Measurements from ENCODE around the gene MTFR1L.
A peak's percentile ranks its signal among the peaks of the same experiment; 100 is the strongest.

The MTFR1L gene

DNA sequence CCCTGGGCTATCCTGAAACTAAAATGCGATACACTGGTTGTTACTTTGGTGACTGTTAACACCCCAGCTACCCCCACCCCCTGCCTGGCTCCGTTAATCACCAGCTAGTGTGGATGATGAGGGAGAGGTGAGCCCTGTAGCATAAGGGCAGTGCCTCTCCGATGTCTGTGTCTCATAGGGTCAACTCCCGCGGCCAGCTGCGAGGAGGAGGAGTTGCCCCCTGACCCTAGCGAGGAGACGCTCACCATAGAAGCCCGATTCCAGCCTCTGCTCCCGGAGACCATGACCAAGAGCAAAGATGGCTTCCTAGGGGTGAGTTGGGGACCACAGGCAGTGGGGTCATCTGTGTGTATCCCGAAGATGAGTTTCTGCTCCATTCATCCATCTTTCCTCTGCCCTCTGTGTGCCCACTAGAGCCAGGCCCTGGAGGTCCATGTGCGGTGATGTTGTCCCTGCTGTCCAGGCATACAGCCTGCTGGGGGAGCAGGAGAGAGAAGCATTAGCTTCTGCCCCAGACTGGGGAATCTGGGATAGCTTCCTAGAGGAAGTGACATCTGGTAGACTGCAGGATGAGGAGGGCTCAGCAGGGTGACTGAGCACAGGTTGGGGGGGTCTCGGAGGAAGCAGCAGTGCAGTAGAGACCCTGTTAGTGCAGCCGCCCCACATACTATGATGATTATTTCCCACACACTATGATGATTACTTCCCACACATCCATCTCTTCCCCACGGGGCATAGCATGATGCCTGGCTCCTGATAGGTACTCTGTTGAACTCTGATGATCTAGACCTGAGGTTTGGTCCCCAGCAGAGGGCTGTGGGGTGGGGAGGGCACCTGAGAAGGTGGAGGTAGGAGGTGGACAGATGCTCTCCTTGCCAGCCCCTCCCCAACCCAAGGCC, 14.5 kb upstream of the MTFR1L start:
- intact Hi-C loops (cut with DNase I), result no loop called here
- peak in 2 of 10 donors; percentile 24 to 29 for DNase-seq

- peak in 9 of 10 donors; percentile 41 to 95 (median 78) for DNase-seq
- intact Hi-C loops (cut with DNase I), result no loop called here
Observed at GRCh38 chr1:25805863-25806225, 13.9 kb upstream of the MTFR1L start.

DNA sequence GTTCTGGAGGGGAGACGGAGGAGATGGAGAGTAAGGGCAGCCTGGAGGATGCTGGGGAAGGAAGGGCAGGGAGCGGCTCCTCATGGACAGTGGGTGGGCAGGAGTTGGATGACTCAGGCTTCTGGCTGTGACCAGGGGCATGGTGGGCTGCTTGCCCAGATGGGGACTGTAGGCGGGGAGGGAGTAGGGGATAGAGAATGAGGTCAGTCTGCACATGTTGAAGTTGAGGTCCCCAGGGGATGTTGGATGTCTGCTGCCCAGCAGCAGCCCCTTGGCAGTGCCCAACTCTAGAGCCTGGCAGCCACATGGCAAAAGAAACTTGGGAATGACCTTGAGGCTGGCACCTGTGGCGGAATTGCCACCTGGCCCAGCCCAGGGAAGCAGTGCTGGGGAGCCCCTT, 13.3 kb upstream of the MTFR1L start:
- DNase-seq, result peak in 4 of 10 donors; percentile 68 to 89 (median 84)
- intact Hi-C loops (cut with DNase I), result no loop called here

DNA sequence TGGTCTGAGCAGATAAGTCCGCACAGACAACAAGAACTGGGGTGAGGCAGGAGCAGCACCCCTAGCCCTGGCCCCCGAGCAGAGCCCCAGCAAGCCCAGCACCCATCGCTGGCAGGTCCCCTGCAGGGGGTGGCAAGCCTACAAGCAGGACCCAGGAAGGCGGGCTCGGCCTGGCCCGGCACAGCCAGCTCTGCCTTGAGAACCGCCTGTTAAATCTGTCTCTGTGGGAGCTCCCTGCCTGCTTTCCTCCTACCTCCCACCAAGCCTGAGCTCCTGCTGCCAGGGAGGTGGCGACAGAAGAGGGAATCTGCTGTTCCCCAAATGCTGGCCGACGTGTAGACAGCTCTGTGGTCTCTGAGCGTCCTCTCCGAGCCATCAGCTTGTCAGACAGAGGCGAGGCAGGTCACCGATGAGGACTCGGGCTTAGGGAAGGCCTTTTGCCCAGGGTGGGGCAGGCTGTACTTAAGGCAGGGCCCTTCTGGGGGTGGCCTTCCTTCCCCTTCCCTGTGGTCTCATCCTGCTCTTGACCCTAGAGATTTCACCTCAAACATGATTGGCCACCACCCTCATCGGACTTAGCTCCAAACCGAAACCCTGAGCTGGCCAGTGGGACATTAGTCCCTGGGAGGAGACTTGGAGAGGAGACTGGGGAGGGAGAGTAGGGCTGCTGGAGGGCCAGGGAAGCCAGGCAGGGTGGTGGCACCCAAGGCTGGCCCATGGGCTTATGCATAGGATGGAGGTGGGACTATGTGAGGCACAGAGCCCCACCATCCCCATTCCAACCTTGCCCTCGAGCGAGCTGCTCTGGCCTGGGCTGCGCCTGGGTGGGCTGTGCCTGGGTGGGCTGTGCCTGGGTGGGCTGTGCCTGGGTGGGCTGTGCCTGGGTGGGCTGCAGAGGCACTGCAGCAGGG, 12.0 kb upstream of the MTFR1L start:
- peak in 5 of 10 donors; percentile 64 to 94 (median 85) for DNase-seq
- intact Hi-C loops (cut with DNase I), result no loop called here

DNA sequence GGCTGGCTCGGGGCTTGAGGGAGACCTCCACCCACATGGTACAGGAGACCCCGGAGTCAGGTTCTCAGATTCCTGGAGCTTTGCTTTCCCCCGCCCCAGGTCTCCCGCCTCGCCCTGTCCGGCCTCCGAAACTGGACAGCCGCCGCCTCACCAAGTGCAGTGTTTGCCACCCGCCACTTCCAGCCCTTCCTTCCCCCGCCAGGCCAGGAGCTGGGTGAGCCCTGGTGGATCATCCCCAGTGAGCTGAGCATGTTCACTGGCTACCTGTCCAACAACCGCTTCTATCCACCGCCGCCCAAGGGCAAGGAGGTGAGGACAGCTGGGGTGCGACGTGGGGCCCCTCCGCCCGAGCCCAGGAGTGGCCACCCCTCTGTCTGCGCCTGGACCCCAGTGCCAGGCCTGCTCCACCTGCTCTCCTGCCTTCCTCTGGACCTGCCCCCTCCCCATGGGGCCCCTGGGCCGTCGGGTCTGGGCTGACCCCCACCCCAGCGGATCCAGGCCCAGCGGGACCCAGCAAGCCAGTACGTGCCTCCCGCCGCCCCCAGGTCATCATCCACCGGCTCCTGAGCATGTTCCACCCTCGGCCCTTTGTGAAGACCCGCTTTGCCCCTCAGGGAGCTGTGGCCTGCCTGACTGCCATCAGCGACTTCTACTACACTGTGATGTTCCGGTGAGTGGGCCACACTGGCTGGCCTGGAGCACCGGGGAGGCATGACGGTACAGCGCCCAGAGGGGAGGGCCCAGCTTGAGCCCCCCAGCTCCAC, 11.1 kb upstream of the MTFR1L start:
- peak in 2 of 10 donors; percentile 69 to 87 for DNase-seq
- intact Hi-C loops (cut with DNase I), result no loop called here

DNA sequence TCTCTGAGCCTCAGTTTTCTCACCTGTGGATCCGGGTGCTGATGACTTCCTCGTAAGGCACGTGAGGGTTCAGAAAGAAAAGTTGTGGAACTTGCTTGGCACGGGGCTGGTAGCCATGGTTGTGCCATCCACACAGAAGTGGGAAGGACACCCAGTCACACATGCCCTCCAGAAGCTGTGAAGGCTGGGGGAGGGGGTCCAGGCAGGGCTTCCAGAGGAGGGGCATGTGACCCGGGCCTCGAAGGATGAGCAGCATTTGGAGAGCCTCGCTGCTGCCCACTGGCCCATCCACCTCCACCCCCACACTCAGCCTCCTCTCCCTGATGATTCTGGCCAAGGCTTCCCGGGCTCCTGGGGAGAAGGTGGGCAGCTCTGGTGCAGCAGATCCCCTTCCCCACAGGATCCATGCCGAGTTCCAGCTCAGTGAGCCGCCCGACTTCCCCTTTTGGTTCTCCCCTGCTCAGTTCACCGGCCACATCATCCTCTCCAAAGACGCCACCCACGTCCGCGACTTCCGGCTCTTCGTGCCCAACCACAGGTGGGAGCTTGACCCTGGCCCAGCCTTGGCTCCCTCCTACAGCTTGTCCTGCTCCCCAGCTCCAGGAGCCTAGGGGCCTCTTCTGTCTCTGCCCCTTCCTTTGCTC, 10.3 kb upstream of the MTFR1L start:
- intact Hi-C loops (cut with DNase I), result no loop called here
- peak in 1 of 10 donors; percentile 75 for DNase-seq

GRCh38 chr1:25809929-25810328, 9.8 kb upstream of the MTFR1L start:
- peak in 2 of 10 donors; percentile 59 to 81 for DNase-seq
- intact Hi-C loops (cut with DNase I), result loop anchor here (10.0 kb wide), 1 partner anchor 375 kb away; the partner anchor contains the start of gene MACO1

GRCh38 chr1:25810341-25811299, 9.1 kb upstream of the MTFR1L start:
- intact Hi-C loops (cut with DNase I), result loop anchor here (10.0 kb wide), 1 partner anchor 376 kb away; the partner anchor contains the start of gene MACO1
- DNase-seq, result peak in 9 of 10 donors; percentile 68 to 96 (median 83)

- peak in 1 of 10 donors; percentile 77 for DNase-seq
- intact Hi-C loops (cut with DNase I), result loop anchor here (10.0 kb wide), 1 partner anchor 377 kb away; the partner anchor contains the start of gene MACO1
Observed at GRCh38 chr1:25811384-25812082, 8.2 kb upstream of the MTFR1L start.

DNA sequence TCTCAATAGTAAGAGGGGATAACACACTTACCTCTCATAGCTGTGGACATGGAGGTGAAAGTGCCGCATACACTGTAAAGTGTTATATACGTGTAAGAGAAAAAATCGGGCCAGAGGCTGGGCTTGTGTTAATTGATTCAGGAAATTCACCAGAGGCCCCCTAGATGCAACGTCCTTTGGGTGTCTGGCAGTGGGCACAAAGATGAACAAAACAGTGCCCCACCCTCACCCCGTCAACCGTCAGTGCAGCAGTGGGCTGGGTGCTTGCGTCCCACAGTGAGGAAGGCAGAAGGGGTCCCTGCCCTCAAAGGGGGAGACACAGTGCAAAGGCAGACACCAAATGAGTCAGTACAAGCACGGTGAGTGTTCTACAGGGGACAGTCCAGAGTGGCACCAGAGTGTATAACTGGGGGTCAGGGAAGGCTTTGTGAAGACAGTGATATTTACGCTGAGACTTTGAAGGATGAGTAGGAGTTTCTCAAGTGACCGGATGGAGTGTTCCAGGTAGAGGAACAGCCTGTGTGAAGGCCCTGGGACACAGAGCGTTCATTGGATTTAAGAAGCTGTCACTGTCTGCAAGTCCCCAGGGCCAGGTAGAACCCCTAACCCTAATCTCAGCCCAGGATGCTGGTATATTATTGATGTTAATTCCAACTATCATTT, 6.6 kb upstream of the MTFR1L start:
- intact Hi-C loops (cut with DNase I), result loop anchor here (10.0 kb wide), 1 partner anchor 378 kb away; the partner anchor contains the start of gene MACO1
- peak in 1 of 10 donors; percentile 57 for DNase-seq

DNA sequence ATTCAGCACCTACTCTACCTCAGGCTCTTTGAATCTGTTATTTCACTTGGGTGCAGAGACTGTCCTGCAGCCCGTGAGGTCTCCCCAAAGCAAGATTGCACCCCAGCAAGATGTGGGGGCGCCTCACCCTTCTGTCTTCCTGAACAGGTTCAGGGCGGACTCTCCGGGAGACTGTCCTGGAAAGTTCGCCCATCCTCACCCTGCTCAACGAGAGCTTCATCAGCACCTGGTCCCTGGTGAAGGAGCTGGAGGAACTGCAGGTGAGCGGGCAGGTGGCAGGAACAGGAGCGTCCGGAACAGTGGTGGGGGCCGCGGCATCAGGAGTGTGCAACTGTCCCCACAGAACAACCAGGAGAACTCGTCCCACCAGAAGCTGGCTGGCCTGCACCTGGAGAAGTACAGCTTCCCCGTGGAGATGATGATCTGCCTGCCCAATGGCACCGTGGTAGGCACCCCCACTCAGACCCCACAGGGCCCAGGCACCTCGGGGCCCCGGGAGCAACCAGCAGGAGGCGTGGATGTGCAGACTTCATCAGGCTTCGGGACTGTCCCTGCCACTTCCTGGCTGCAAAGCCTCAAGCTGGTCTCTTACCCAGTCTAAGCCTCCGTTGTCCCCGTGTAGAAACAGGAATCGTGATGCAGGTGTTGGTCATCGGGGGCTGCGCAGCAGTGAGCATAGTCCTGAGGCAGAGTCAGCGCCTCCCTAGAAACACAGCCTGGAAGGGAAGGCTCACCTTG, 5.9 kb upstream of the MTFR1L start:
- intact Hi-C loops (cut with DNase I), result loop anchor here (10.0 kb wide), 1 partner anchor 379 kb away; the partner anchor contains the start of gene MACO1
- DNase-seq, result peak in 1 of 10 donors; percentile 71

- intact Hi-C loops (cut with DNase I), result loop anchor here (10.0 kb wide), 1 partner anchor 380 kb away; the partner anchor contains the start of gene MACO1
- no peak for DNase-seq
Observed at GRCh38 chr1:25814549-25815087, 5.1 kb upstream of the MTFR1L start.

GRCh38 chr1:25815208-25816111, 4.3 kb upstream of the MTFR1L start:
- DNase-seq, result no peak
- intact Hi-C loops (cut with DNase I), result loop anchor here (10.0 kb wide), 1 partner anchor 381 kb away; the partner anchor contains the start of gene MACO1

- intact Hi-C loops (cut with DNase I), result loop anchor here (10.0 kb wide), 1 partner anchor 381 kb away; the partner anchor contains the start of gene MACO1
- DNase-seq, result peak in 1 of 10 donors; percentile 67
Observed at GRCh38 chr1:25816112-25816718, 3.5 kb upstream of the MTFR1L start.

Measured in posterior cingulate gyrus (tissue), 11 donors.